HG03280 (cell line): Measurements from ENCODE around the gene IL17A.

Experiments
- ATAC-seq: cut with Tn5 transposase; IDR thresholded peaks from one replicate; pipeline ENCODE4 v1.9.1; 2021; ENCODE audit warnings: mild to moderate bottlenecking, moderate library complexity; ENCODE audit not compliant: unreplicated experiment

The IL17A gene

DNA sequence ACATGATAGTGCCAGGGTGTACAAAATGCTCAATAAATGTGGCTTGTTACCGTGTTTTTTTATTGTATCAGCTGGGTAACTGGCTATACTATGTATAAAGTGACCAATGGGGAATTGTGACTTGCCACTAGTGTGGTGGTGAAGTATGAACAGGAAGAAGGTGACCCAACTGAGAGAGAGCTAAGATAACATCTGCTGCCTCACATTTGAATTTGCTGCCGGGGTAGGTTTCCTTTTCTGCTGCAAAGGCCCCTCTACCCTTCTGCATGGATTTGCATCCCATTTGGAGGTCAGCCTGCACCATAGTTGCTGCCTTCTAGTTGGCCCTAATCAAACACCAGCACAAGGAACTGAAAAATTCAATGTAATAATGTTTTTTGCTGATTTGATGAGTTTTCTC, 24.1 kb downstream of the IL17A start:
- peak; percentile 85 for ATAC-seq

GRCh38 chr6:52213127-52213526, 27.0 kb downstream of the IL17A start:
- no peak for ATAC-seq

DNA sequence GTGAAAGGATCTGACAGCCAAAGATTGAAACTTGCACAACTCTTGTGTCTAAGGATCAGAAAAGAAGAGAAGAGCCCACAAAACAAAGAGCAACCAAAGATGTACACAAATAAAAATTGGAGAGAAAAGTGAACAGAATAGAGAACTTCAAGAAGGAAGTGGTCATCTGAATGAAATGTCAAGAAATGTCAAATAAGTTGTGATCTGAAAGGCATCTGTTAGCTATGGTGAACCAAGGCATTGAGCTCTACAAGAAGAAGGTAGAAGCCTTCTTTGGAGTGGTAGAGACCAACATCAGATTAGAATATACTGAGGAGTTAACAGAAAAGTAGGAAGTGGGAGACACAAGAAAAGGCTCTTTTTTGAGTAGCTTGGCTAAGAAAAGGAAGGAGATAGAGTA, 29.6 kb downstream of the IL17A start:
- ATAC-seq = no peak

- ATAC-seq = no peak
Observed at GRCh38 chr6:52216932-52217575, 30.9 kb downstream of the IL17A start.

- ATAC-seq = no peak
Observed at GRCh38 chr6:52217761-52218160, 31.6 kb downstream of the IL17A start.

GRCh38 chr6:52221302-52221701, 35.1 kb downstream of the IL17A start:
- peak; percentile 69 for ATAC-seq

- peak; percentile 99 for ATAC-seq
Observed at GRCh38 chr6:52227495-52227894, 41.3 kb downstream of the IL17A start.

DNA sequence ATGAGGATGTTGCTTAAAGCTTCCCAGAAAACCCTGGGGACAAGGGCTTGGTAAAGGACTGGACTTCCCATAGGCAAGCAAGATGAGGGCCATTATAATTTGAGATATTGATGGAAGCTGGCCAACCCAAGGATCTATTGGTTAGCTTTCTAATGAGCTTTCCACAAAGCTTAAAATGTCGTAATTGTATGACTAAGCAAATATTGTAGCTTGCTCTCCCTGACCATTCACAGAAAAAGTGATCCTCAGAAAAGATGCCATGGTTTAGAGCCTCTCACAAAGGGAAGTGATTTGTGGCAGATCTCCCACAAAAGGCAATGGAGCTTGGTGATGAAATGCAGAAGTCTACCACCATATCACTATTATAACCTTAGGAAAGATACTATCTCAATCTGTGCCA, 44.5 kb downstream of the IL17A start:
- ATAC-seq = no peak

GRCh38 chr6:52231406-52232127, 45.4 kb downstream of the IL17A start:
- ATAC-seq = no peak

- ATAC-seq = no peak
Observed at GRCh38 chr6:52233005-52233404, 46.8 kb downstream of the IL17A start.

- ATAC-seq = peak; percentile 80
Observed at GRCh38 chr6:52233975-52234823, 48.0 kb downstream of the IL17A start.
